Prostate gland (tissue), 2 donors: Measurements from ENCODE around the gene ACP1.

Experiments used
- CTCF ChIP-seq, 4 experiments: fragments of 200-600 bp in 2 of 4; fragments of 450-650 bp in 2 of 4; sonication (generic) in 2 of 4; IDR thresholded peaks; 1 replicate in 3 of 4; 2 replicates in 1 of 4; pipeline ENCODE4 v1.5.1; 2016 to 2019; ENCODE audit warnings: antibody characterized with exemption in 4 of 4, mild to moderate bottlenecking in 2 of 4, moderate library complexity in 2 of 4
- POLR2A ChIP-seq: fragments of 450-650 bp; IDR thresholded peaks from one replicate; pipeline ENCODE4 v1.6.1; 2016; ENCODE audit warnings: antibody characterized with exemption, mild to moderate bottlenecking
- POLR2AphosphoS5 ChIP-seq: sonication (generic); formaldehyde crosslinking; IDR thresholded peaks from one replicate; pipeline ENCODE4 v1.6.1; 2017; ENCODE audit warnings: antibody characterized with exemption

DNA sequence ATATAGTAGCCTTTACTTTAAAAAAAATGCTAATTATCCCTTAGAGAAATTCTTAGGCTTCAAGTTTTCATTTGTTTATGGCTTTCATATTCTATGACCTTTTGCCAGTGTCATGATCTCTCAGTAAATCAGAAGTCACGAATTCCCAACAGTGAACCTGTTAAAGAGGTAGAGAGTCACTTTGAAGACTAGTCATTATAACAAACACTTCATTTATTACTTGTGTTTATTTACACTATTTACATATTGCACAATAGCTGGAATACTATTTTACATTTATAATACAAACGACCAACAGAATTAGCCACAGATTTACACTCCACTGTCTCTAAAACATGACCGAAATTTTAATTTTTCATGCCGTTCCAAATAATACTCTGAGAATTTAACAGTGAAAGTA, 14.6 kb downstream of the ACP1 start:
- TF ChIP-seq CTCF (IDR thresholded peaks at IDR 0.05) (no peak), POLR2A (no peak), POLR2AphosphoS5 (no peak)
